ENCODE data around the gene AVL9. TPM values are rescaled to one million over a fixed set of nuclear protein-coding genes. Genes with fewer than 3 reads are reported as not detected.

The AVL9 gene
- polyA plus RNA-seq, 2 of the 4 experiments (the other 2 are of a cell fraction): 24.0 to 36.1 TPM

DNA sequence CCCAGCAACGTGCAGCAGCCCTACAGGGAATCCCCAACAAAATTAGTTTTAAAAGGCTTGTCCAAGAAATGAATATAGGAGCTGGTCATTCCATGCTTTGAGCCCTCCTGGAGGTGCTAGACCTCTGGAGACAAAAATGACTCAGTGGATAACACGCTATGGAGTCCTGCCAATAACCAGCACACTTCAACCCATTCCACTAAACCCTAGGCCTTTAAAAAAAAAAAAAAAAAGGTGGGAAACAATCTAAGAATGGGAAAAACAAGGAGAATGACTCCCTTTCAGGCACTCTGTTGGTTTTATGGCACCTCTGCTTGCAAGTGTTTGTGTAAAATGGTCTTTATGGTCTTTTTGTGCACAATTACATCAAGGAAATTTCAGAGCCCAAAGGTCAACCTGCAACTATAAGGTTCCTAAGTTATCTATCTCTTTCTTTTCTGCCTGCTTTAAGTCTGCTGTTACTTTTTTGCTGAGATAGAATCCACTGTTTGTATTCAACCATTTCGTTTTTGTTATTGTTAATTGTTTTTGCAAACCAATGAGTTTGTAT, 21.3 kb downstream of the AVL9 start (continued):
- TF ChIP-seq, protein P1, sequence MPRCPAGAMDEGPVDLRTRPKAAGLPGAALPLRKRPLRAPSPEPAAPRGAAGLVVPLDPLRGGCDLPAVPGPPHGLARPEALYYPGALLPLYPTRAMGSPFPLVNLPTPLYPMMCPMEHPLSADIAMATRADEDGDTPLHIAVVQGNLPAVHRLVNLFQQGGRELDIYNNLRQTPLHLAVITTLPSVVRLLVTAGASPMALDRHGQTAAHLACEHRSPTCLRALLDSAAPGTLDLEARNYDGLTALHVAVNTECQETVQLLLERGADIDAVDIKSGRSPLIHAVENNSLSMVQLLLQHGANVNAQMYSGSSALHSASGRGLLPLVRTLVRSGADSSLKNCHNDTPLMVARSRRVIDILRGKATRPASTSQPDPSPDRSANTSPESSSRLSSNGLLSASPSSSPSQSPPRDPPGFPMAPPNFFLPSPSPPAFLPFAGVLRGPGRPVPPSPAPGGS (IDR thresholded peaks at IDR 0.05): no peak

DNA sequence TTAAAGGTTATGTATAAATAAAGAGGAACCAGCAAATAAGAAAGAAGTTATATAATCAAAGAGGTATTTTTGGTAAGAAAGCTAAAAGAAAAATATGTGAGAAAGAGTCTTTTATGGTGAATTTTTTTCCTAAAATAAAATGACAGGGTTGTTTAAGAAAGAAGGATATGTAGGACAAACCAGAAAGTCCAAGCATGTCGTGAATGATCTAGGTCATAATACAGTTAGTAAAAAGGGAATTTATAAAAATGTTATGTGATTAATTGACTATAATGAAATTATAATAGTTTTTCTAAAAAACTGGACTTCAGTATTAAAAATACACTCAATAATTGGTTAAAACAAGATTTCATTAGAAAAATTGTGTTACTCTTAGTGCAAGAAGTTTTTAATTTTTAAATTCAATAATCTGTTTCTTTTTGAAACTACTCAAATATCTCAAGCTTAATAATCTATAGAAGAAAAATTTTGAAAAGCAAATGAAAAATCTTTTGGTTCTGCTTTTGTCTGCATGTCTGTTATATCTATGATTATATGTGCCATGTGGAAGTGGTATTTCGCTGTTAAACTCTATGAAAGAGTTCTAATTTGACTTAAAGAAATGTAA, 23.3 kb downstream of the AVL9 start:
- ChIA-PET CTCF (interaction anchor here (0.9 to 1.6 kb wide), 3 partner anchors 9 to 63 kb away, joined by 3 to 4 read pairs (median 3); no protein-coding TSS in a partner anchor), POLR2A (no interaction called here)
- Histone ChIP-seq H3K4me1 (peaks cover 8% of the 10 kb centered on the region; the same call in 1 of the 3 replicates), H3K9me3 (peaks cover 43% of the 10 kb centered on the region), H3K4me2 (no peak overlapping the region), H3K27ac (no peak overlapping the region), H3K4me3 (no peak overlapping the region)
- WGBS (ENCODE audit: missing lambda C conversion rate): 74% methylated on average over 2 of the region's 2 CpGs
- DNase-seq (ENCODE audit: low read depth in 1 of 2, low spot score in 1 of 2) (peak in 1 of 2 experiments; percentile 89), ATAC-seq (no peak), FAIRE-seq (no peak)
- peak; percentile 94 for TF ChIP-seq ZFP36 (IDR thresholded peaks at IDR 0.05; ENCODE audit: borderline replicate concordance, partially characterized antibody)
- TF ChIP-seq EP300 (IDR thresholded peaks at IDR 0.05): no peak

DNA sequence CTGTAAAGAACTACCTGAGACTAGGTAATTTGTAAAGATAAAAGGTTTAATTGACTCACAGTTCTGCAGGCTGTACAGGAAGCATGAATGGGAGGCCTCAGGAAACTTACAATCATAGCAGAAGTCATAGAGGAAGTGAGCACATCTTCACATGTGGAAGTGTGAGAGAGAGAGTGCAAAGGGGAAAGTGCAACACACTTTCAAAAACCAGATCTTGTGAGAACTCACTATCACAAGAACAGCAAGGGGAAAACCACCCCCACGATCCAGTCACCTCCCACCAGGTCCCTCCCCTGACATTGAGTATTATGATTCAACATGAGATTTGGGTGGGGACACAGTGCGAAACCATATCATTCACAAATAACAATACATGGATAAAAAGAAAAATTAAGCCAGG, 24.5 kb downstream of the AVL9 start:
- 62% methylated on average over 2 of the region's 2 CpGs for WGBS (ENCODE audit: missing lambda C conversion rate)
- CTCF ChIA-PET: no interaction called here
- FAIRE-seq (no peak), DNase-seq (ENCODE audit: low read depth in 1 of 2, low spot score in 1 of 2) (no peak), ATAC-seq (no peak)
- POLR2A ChIA-PET: no interaction called here
- TF ChIP-seq ZSCAN20 (CRISPR knock-in tag; IDR thresholded peaks at IDR 0.05): no peak
- no peak for TF ChIP-seq EHF (CRISPR knock-in tag; IDR thresholded peaks at IDR 0.05)
- TF ChIP-seq HOXA7 (CRISPR knock-in tag; IDR thresholded peaks at IDR 0.05): no peak
- TF ChIP-seq, protein P2, sequence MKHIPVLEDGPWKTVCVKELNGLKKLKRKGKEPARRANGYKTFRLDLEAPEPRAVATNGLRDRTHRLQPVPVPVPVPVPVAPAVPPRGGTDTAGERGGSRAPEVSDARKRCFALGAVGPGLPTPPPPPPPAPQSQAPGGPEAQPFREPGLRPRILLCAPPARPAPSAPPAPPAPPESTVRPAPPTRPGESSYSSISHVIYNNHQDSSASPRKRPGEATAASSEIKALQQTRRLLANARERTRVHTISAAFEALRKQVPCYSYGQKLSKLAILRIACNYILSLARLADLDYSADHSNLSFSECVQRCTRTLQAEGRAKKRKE (CRISPR knock-in tag; IDR thresholded peaks at IDR 0.05; ENCODE audit: low read depth): no peak
- TF ChIP-seq RFX5 (IDR thresholded peaks at IDR 0.05): no peak
- no peak for TF ChIP-seq NFE2L2 (conservative IDR thresholded peaks at IDR 0.05; ENCODE audit: low read length)
- TF ChIP-seq KDM5A (IDR thresholded peaks at IDR 0.05): no peak
- TF ChIP-seq FOSL2 (IDR thresholded peaks at IDR 0.05): no peak
- TF ChIP-seq FOSL2 (CRISPR knock-in tag; IDR thresholded peaks at IDR 0.05): no peak
- TF ChIP-seq CEBPB (IDR thresholded peaks at IDR 0.05): no peak
- TF ChIP-seq JUN (IDR thresholded peaks at IDR 0.05): no peak
- TF ChIP-seq RCOR1 (IDR thresholded peaks at IDR 0.05; ENCODE audit: low read depth, low read length): no peak
- TF ChIP-seq, protein P3, sequence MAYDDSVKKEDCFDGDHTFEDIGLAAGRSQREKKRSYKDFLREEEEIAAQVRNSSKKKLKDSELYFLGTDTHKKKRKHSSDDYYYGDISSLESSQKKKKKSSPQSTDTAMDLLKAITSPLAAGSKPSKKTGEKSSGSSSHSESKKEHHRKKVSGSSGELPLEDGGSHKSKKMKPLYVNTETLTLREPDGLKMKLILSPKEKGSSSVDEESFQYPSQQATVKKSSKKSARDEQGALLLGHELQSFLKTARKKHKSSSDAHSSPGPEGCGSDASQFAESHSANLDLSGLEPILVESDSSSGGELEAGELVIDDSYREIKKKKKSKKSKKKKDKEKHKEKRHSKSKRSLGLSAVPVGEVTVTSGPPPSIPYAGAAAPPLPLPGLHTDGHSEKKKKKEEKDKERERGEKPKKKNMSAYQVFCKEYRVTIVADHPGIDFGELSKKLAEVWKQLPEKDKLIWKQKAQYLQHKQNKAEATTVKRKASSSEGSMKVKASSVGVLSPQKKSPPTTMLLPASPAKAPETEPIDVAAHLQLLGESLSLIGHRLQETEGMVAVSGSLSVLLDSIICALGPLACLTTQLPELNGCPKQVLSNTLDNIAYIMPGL (CRISPR knock-in tag; IDR thresholded peaks at IDR 0.05; ENCODE audit: borderline replicate concordance): no peak
- TF ChIP-seq, protein P4, sequence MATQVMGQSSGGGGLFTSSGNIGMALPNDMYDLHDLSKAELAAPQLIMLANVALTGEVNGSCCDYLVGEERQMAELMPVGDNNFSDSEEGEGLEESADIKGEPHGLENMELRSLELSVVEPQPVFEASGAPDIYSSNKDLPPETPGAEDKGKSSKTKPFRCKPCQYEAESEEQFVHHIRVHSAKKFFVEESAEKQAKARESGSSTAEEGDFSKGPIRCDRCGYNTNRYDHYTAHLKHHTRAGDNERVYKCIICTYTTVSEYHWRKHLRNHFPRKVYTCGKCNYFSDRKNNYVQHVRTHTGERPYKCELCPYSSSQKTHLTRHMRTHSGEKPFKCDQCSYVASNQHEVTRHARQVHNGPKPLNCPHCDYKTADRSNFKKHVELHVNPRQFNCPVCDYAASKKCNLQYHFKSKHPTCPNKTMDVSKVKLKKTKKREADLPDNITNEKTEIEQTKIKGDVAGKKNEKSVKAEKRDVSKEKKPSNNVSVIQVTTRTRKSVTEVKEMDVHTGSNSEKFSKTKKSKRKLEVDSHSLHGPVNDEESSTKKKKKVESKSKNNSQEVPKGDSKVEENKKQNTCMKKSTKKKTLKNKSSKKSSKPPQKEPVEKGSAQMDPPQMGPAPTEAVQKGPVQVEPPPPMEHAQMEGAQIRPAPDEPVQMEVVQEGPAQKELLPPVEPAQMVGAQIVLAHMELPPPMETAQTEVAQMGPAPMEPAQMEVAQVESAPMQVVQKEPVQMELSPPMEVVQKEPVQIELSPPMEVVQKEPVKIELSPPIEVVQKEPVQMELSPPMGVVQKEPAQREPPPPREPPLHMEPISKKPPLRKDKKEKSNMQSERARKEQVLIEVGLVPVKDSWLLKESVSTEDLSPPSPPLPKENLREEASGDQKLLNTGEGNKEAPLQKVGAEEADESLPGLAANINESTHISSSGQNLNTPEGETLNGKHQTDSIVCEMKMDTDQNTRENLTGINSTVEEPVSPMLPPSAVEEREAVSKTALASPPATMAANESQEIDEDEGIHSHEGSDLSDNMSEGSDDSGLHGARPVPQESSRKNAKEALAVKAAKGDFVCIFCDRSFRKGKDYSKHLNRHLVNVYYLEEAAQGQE (IDR thresholded peaks at IDR 0.05): no peak
- no peak for TF ChIP-seq SREBF2 (IDR thresholded peaks at IDR 0.05)
- no peak for TF ChIP-seq POLR2A (IDR thresholded peaks at IDR 0.05; ENCODE audit: low read length)
- no peak for TF ChIP-seq ESRRA (IDR thresholded peaks at IDR 0.05; ENCODE audit: borderline replicate concordance, low read length)
- no peak for TF ChIP-seq CTCF (IDR thresholded peaks at IDR 0.05)
- TF ChIP-seq, protein P1 (IDR thresholded peaks at IDR 0.05): no peak
- no peak for TF ChIP-seq FOXS1 (CRISPR knock-in tag; IDR thresholded peaks at IDR 0.05)
- peaks cover 43% of the 10 kb centered on the region for H3K9me3 ChIP-seq
- no peak overlapping the region for H3K27ac ChIP-seq
- no peak overlapping the region for H3K4me3 ChIP-seq
- H3K4me1 ChIP-seq: peaks cover 8% of the 10 kb centered on the region; the same call in 1 of the 3 replicates
- no peak overlapping the region for H3K4me2 ChIP-seq

Measured in A549 (cell line).